ENCODE data around the gene PGF.
"Not testable (repeated sequence)": the region's sequence is repeated elsewhere in the genome, so short reads cannot be mapped to it uniquely, and the experiment has no call there.

PGF gene

DNA sequence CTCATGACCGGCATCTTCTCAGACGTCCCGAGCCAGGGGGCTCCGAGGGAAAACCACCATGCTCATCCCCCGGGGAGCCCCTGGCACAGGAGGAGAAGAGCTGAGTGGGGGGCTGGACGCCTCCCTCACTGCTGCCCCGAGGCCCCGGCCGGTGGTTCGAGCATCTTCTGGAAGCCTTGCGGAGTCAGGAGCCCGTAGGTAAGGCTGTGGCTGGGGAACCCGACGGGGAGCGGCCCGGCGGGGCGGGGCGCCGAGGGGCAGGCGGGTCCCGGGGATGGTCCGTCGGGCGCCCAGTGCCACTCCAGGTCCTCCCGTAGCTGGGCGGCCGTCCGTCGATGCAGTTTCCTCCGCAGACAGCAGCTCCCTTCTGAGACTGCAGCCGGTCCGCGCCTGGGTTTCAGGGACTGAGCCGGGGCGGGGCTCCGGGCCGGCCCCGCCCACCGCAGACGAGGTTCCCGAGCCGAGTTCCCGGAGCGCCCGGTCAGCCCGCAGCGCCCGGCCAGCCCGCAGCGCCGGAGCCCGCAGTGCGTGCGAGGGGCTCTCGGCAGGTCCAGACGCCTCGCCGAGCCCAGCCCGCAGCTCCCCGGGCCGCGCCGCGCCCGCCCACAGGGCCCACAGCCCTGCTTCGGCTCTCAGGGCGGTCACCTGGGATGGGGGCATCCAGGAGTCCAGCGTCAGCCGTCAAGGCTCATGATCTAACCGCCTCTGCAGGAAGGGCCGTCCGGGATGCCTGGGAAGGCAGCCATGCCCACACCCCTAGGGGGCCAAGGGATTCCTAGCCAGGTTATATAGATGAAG, at the start of gene PGF:
PGF (minus strand) TSS at position 369 of the 798 bp plus-strand sequence; CDS start at position 14, 355 bp downstream.
- DNase-seq (ENCODE audit: low read depth), result no peak

DNA sequence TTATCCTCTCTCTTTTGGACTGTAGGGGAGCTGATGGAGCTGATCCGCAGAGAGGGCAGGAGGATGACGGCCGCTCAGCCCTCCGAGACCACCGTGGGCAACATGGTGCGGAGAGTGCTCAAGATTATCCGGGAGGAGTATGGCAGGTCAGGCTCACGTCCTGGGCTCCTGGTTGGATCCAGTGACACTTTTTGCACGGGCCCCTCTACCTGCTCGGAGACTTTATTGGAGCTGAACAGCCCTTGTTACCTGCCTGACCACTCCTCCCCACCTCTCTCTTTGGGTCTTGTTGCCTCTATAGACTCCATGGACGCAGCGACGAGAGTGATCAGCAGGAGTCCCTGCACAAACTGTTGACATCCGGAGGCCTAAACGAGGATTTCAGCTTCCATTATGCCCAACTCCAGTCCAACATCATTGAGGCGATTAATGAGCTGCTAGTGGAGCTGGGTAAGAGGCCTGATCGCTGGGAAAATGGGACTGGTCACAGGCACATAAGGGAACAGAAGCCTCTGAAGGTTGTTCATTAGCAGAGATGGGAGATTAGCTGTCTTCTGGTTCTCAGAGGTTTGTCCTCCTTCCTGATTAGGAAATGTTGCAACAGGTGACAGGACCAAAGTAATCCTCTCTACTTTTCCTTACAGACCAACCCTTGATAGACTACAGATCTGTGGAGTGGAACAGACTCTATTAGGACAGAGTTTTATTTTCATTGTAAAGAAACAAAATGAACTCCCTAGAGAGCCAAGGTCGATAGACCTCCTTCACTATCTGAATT, 48.0 kb upstream of the PGF start:
- DNase-seq (ENCODE audit: low read depth), result no peak

DNA sequence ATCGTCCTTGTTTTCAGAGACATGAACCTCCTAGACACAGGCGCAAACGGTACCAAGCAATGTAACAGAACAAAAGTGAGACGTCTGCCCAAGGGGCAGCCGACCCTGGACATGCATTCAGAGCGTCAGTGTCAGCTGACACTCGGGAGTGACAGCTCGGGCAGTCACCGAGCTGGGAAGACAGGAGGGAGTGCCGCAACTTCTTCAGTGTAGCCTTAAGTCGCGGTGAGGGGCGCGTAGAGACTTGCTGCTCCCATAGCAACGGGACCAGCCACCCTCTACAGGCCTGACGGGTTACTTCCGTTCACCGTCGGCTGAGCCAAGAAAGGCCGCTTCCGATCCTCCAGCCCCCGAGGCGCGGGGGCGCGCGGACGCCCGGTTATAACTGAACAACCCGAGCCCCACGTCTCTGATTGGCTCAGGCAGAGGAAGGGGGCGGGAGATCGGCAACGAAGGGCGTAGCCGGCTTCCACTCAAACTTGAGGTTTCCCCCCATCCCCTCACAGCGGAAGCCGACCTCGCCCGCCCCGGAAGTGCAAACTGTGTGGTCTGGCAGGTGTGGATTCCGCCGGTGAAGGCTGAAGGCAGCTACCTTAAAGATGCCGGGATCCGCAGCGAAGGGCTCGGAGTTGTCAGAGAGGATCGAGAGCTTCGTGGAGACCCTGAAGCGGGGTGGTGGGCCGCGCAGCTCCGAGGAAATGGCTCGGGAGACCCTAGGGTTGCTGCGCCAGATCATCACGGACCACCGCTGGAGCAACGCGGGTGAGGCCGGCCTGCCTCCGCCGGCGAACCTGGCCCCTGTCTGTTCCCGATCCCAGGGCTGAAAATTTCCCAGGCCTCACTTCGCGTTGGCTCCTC, 47.2 kb upstream of the PGF start, which contains the start of gene EIF2B2:
EIF2B2 (plus strand) TSS at position 530 of the 858 bp plus-strand sequence; CDS start at position 600, 70 bp downstream.
- peak; percentile 98 for DNase-seq (ENCODE audit: low read depth)

DNA sequence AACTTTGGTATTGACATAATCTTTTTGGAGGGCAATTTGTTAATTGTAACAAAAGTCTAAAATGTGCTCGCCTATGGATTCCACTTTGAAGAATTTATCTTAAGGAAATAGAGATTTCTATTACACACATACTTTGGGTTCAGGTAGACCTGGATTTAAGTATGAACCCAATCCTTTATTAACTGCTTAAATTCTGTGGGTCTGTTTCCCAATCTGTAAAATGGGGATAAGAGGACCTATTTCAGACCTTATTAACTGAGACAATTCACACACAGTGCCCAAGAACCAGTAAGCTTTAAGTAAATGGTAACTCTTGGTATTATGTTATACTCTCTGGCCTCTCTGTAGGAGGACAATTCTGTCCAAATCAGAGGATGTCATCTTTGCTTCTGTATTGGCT, 46.5 kb upstream of the PGF start:
- no peak for DNase-seq (ENCODE audit: low read depth)

DNA sequence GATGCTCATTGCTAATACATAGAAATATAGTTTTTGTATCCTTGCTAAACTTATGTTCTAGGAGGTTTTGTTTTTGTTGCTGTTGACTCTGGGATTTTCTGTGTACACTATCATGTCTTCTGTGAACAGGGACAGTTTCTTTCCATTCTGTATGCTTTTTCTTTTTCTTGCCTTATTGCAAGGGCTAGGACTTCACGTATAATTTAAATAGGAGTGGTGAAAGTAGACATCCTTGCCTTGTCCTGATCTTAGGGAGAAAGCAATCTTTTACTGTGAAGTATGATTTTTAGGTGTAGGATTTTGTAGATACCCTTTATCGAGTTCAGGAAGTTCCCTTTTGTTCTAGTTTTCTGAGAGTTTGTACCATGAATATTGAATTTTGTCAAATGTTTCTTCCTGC, 45.9 kb upstream of the PGF start:
- no peak for DNase-seq (ENCODE audit: low read depth)

DNA sequence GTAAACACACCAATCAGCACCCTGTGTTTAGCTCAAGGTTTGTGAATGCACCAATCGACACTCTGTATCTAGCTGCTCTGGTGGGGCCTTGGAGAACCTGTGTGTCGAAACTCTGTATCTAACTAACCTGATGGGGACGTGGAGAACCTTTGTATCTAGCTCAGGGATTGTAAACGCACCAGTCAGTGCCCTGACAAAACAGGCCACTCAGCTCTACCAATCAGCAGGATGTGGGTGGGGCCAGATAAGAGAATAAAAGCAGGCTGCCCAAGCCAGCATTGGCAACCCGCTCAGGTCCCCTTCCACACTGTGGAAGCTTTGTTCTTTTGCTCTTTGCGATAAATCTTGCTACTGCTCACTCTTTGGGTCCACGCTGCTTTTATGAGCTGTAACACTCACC, 40.4 kb upstream of the PGF start:
- DNase-seq (ENCODE audit: low read depth), result not testable (repeated sequence)

DNA sequence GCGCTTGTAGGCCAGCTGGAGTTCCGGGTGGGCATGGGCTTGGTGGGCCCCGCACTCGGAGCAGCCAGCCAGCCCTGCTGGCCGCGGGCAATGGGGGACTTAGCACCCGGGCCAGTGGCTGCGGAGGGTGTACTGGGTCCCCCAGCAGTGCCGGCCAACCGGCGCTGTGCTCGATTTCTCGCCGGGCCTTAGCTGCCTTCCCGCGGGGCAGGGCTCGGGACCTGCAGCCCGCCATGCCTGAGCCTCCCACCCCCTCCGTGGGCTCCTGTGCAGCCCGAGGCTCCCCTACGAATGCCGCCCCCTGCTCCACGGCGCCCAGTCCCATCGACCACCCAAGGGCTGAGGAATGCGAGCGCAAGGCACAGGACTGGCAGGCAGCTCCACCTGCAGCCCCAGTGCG, 38.8 kb upstream of the PGF start:
- DNase-seq (ENCODE audit: low read depth), result not testable (repeated sequence)

GRCh38 chr14:74988993-74989392, 33.6 kb upstream of the PGF start:
- DNase-seq (ENCODE audit: low read depth), result no peak

DNA sequence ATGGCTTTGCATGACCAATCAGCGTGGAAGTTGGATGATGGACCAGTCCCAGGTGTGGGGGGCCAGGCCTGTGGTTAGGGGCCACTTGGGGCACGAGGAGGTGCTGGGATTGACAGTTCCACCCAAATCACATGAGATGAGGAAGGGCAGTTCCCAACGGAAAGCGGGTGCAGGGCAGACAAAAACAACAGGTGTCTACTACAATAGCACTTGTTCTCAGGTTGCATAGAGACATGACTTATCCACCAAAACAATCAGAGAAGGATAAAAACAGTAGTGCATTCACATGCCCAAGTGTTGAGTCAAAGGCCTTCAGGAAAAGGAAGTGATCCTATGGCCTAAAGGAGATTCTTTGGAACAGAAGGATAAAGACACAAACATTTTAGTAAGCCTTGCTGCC, 32.7 kb upstream of the PGF start:
- DNase-seq (ENCODE audit: low read depth), result no peak

DNA sequence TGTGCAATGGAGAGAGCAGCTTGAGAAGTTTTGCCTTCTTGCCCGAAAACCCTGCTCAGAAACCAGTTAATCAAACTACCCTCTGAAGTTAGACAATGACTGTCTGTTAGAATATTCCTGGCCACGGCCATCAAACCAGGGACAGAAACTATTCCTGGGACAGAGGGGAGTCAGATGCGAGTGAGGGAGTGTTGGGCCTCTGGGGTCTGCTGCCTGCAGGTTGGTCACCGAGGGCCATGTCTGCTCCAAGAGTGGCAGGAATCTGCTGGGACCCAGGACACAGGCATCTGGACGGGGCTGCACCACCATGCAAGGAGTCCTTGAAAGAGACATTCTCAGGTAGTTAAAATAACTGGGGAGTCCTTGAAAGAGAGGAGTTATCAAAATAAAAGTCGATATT, 30.4 kb upstream of the PGF start:
- DNase-seq (ENCODE audit: low read depth), result no peak

GRCh38 chr14:74985028-74985310, 29.6 kb upstream of the PGF start:
- no peak for DNase-seq (ENCODE audit: low read depth)

- DNase-seq (ENCODE audit: low read depth), result no peak
These were observed 29.0 kb upstream of the PGF start for GRCh38 chr14:74984236-74985027.

GRCh38 chr14:74983343-74983742, 27.9 kb upstream of the PGF start:
- DNase-seq (ENCODE audit: low read depth), result no peak

- no peak for DNase-seq (ENCODE audit: low read depth)
These were observed 27.3 kb upstream of the PGF start for GRCh38 chr14:74982661-74983060.

- DNase-seq (ENCODE audit: low read depth), result no peak
These were observed 26.4 kb upstream of the PGF start for GRCh38 chr14:74981833-74982232.

GRCh38 chr14:74981462-74981782, 26.0 kb upstream of the PGF start:
- no peak for DNase-seq (ENCODE audit: low read depth)

- no peak for DNase-seq (ENCODE audit: low read depth)
These were observed 25.5 kb upstream of the PGF start for GRCh38 chr14:74980731-74981461.

GRCh38 chr14:74980398-74980730, 25.0 kb upstream of the PGF start:
- DNase-seq (ENCODE audit: low read depth), result no peak

DNA sequence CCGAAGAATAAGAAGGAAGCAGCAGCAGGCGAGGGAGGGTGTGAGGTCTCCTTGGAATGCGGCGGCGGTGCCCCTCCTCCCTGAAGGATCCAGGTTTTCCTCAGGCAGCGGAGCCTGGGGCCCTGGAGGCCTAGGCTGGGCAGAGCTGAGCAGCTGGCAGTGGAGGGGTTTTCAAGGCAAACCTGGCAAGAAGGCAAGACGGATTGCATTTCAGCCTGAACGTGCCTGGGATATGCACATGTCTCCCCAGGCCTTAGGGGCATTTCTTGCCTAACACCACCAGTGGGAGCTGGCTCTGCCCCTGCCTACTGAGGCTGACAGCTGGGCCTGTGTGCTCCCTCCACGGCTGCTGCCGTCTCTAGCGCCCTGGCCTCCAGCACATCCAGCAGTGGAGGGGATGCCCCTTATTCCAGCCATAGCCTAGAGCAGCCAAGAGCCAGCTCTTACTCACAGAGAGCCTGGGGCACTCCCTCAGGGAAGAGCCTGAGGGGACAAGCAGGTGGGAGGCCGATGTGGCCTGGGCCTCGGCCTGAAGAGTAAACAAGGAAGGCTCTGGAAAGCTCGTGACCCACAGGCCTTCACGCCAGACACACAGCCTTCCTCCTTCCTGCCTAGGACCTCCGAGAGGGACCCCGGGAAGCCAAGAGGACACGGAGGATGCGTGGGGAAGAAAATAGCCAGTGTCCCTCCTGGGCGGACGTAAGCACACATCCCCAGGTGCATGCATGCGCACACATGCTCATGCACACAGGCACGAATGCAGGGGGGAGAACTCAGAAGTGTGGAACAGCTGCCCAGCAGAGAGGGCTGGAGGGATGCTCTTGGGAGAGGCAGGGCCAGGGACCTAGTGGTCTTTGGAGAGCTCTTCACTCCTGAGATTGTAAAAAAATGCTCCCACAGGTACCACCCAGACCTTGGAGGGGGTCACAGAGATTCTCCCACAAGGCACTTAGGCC, 24.3 kb upstream of the PGF start:
- DNase-seq (ENCODE audit: low read depth), result no peak

GRCh38 chr14:74979029-74979428, 23.6 kb upstream of the PGF start:
- no peak for DNase-seq (ENCODE audit: low read depth)

Data from stimulated activated CD8-positive, alpha-beta memory T cell treated with anti-CD3 and anti-CD28 coated beads, Interleukin-15, amount 100 ng/mL, for 1 hour (primary cell).